Measurements from ENCODE around the gene EME2. TPM values are rescaled to one million over a fixed set of nuclear protein-coding genes. Genes with fewer than 3 reads are reported as not detected.
A peak's percentile ranks its signal among the peaks of the same experiment; 100 is the strongest.

The EME2 gene
- total and polyA plus RNA-seq, 2 of the 13 experiments (the other 11 are each of a cell fraction or from before 2014, with no cell fraction given) = 4.4 to 7.6 TPM

GRCh38 chr16:1772908-1773702 is 495 bp downstream of the EME2 start, which contains the start of gene MRPS34 (continued):
- peak; percentile 43; the same call in 1 of the 2 replicates for TF ChIP-seq MXD1 (CRISPR knock-in tag; IDR thresholded peaks at IDR 0.05)
- TF ChIP-seq MTA1 (CRISPR knock-in tag; IDR thresholded peaks at IDR 0.05; ENCODE audit: borderline replicate concordance) = no peak
- peak; percentile 64 for TF ChIP-seq HNRNPLL (IDR thresholded peaks at IDR 0.05; ENCODE audit: low read depth, low read length, poor library complexity, severe bottlenecking)
- peak; percentile 94 for TF ChIP-seq ZFY (CRISPR knock-in tag; IDR thresholded peaks at IDR 0.05)
- peak in 1 of 2 experiments; percentile 24; a peak in 1 of 4 replicates for TF ChIP-seq REST (IDR thresholded peaks at IDR 0.05; ENCODE audit: borderline replicate concordance in 1 of 2, low read depth in 1 of 2, low read length in 2 of 2)
- TF ChIP-seq BCL6 (CRISPR knock-in tag; IDR thresholded peaks at IDR 0.05) = peak; percentile 45
- TF ChIP-seq ZFP90 (CRISPR knock-in tag; IDR thresholded peaks at IDR 0.05; ENCODE audit: borderline replicate concordance) = peak; percentile 86
- peak; percentile 81 for TF ChIP-seq ARNTL (CRISPR knock-in tag; IDR thresholded peaks at IDR 0.05)
- TF ChIP-seq NFATC3 (CRISPR knock-in tag; IDR thresholded peaks at IDR 0.05) = no peak
- 0 out of 2 replicates have a peak, but pooled peaks have one; percentile 15 for TF ChIP-seq ZBED4 (CRISPR knock-in tag; IDR thresholded peaks at IDR 0.05; ENCODE audit: borderline replicate concordance)
- peak; percentile 50; the same call in 1 of the 2 replicates for TF ChIP-seq ZNF501 (CRISPR knock-in tag; IDR thresholded peaks at IDR 0.05)
- no peak for TF ChIP-seq SIX4 (CRISPR knock-in tag; IDR thresholded peaks at IDR 0.05)
- no peak for TF ChIP-seq ZNF781 (CRISPR knock-in tag; IDR thresholded peaks at IDR 0.05; ENCODE audit: borderline replicate concordance, not compliant biosample characterization)
- peak; percentile 67 for TF ChIP-seq ZNF18 (CRISPR knock-in tag; IDR thresholded peaks at IDR 0.05; ENCODE audit: insufficient replicate concordance)

Measured in HepG2 (cell line).